Head of caudate nucleus (tissue), 42 donors: Measurements from ENCODE around the gene TRPC4AP.

Source experiments
- DNase-seq, 42 donors: peaks; one replicate each; pipeline versions ENCODE4 v3.0.0 to v3.0.0-alpha.2; 2020 to 2021; ENCODE audit warnings: mixed read lengths in 7 of 42
- intact Hi-C: fragments of 100-400 bp; cut with DNase I; formaldehyde crosslinking; loops from one replicate; pipeline ENCODE4 v1.15.0; 2022

TRPC4AP gene

GRCh38 chr20:34982270-34983088, 110.1 kb downstream of the TRPC4AP start:
- intact Hi-C loops: no loop called here

DNA sequence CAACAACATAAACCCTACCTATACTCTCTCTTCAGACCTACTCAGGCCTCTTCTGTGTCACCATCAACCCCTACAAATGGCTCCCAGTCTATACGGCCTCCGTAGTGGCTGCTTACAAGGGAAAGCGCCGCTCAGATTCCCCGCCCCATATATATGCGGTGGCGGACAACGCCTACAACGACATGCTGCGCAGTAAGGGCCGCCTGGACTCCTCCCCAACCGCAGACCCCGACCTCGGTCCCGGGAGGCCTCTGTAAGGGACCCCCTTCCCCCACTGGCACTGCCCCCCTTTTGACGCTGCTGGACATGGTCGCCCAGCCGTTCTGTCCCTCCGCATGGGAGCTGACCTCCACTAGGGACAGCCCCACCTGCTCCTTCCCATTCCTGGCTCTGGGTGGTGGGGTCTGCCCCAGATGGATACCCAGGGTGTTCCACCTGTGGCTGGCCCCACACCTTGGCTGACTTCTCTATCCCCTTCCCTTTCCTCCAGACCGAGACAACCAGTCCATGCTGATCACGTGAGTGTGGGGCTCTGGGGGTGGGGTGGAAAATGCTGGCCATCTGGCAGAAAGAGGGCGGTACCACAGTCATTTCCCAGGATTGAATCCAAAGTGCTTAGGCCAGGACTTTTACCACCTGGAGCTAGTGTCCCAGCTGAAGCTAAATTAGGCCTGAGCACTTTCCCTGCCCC, 111.9 kb downstream of the TRPC4AP start:
- intact Hi-C loops: no loop called here
- DNase-seq: no peak

More at GRCh38 chr20:34982270-34983088, 110.1 kb downstream of the TRPC4AP start:
- no peak for DNase-seq

DNA sequence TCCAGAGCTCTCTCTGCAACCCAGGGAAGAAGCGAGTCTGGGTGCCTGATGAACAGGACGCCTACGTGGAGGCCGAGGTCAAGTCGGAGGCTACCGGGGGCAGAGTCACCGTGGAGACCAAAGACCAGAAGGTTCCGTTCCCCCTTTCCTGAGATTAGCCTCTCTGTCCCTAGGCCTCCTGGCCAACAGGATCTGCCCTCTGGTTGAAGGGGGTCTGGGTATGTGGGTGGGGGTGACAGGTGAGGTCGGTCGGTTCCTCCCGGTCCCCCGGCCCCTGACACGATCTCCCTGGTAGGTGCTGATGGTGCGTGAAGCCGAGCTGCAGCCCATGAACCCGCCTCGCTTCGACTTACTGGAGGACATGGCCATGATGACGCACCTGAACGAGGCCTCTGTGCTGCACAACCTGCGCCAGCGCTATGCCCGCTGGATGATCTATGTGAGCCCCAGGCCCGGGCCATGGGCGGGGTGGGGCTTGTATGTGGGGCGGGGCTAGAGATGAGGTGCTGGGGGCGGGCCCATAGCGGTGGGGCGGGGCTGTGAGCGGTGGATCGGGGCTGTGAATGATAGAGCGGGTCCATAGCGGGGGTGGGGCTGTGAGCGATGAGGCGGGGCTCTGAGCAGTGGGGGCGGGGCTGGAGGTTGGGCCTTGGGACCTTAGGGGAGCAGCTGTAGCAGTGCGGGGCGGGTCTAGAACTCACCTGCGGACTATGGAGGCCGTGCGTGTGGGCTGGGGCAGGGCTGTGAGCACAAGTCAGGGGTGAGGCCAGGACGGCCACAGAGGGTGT, 113.0 kb downstream of the TRPC4AP start:
- intact Hi-C loops: no loop called here
- DNase-seq: no peak

GRCh38 chr20:34978092-34978744, 114.4 kb downstream of the TRPC4AP start:
- intact Hi-C loops: no loop called here
- no peak for DNase-seq

DNA sequence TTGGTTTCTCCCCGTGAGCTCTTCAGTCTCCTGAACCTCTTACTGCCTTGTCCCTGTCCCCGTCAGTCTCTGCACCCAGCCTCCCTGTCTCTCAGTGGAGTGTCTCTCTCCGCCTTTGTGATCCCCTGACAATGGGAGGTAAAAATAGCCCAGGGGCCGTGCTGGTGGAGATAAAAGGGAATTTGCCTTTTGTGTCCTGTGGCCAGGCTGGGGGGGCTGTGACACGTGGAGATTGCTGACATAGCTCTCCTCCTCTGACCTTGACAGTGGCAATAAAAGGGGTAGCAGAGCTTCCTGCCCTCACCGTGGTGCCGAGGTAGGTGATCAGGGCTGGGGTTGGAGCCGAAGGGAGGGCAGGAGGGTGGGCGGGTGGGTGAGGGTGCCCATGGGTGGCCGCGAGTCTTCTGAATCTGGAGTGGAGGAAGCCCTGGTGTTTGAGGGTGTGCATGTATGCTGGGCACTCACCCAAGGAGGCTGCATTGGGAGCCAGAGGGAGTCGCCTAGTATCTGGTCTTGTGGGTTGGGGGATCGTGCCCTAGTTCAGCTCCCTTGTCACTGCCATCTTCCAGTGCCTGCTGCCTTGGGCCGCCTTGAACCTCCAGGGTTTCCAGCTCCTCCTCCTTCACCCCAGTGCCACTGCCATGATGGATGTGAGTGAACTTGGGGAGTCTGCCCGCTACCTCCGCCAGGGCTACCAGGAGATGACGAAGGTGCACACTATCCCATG, 115.1 kb downstream of the TRPC4AP start:
- intact Hi-C loops: no loop called here
- DNase-seq: no peak

DNA sequence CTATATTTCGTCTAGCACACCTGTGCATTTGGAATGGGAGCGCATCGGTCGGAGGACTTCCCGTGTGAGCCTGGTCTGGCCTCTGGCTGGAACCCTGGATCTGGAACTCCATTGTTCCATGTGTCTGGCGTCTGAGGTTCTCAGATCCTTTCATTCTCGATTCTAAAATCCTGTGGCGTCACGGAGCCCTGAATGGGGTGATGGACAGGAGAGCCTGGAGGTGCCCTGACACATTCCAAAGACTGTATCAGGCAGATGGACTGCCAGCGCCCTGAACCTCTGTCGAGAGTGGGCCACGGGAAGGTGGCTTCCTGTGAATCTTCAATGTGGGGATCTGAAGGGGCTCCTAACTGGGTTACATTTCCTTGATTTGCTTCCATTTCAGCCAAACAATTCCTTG, 116.3 kb downstream of the TRPC4AP start:
- DNase-seq: no peak
- intact Hi-C loops: no loop called here

- no peak for DNase-seq
- intact Hi-C loops: no loop called here
Measured at GRCh38 chr20:34974246-34974645, 118.4 kb downstream of the TRPC4AP start.

DNA sequence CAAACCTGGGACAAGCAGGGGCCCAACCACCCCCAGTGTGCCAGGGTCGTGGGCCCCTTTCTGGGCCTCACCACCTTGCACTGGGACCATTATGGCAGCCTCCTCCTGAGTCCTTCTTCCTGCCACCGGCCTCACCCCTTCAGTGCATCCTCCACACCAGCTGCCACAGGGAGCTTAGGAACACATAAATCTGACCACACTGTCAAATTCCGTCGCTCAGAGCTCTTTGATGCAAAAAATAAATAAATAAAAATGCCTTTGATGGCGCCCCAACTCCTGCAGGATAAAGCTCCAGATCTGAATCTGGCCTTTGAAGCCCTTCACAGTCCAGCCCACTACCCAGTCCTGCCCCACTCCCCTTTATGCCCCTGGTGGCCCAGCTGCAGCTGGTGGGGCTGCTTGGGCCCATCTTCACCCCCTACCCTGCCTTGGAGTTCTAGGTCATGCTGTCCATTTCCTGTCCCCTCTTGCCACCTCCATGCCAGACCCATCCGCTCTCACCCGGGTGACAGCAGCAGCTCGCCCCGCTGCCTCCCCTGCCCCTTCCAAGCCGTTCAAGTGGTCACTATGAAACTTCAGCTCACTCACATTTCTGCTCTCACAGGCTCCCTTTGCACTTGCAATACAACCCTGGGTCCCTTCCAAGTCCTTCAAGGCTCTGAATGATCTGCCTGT, 120.9 kb downstream of the TRPC4AP start:
- peak in 1 of 42 donors; percentile 7 for DNase-seq
- intact Hi-C loops: no loop called here

GRCh38 chr20:34970846-34971560, 121.6 kb downstream of the TRPC4AP start:
- intact Hi-C loops: no loop called here
- DNase-seq: peak in 5 of 42 donors; percentile 15 to 59 (median 36)

DNA sequence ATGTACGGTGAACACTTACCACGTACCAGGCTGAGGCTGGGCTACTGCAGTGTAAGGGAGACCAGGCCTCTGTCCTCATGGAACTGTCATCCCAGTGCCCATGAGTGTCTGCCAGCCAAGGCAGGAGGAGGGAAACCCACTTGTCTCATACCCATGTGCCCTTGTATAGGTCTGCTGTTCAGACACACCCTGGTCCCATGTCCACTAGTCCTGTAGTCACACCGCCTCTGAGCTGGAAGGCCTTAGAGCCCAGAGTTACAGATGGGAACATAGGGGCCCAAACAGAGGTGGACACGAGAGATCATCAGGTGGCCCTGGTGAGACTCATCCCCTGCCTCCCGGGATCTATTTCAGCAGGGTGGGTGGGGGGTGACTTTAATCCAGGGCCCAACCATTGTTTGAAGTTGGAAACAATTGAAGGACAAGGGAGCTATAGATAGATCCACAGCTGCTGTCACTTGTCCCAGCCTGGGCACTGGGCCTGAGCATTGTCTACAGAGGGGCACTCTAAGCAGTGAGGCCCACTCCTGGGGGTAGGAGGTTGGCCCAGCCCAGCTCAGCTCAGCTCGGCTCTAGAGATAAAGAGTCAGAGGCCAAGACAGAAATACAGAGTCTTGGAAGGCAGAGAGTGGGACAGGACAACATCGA, 122.3 kb downstream of the TRPC4AP start:
- DNase-seq: peak; percentile 43 to 91 (median 78)
- intact Hi-C loops: no loop called here

DNA sequence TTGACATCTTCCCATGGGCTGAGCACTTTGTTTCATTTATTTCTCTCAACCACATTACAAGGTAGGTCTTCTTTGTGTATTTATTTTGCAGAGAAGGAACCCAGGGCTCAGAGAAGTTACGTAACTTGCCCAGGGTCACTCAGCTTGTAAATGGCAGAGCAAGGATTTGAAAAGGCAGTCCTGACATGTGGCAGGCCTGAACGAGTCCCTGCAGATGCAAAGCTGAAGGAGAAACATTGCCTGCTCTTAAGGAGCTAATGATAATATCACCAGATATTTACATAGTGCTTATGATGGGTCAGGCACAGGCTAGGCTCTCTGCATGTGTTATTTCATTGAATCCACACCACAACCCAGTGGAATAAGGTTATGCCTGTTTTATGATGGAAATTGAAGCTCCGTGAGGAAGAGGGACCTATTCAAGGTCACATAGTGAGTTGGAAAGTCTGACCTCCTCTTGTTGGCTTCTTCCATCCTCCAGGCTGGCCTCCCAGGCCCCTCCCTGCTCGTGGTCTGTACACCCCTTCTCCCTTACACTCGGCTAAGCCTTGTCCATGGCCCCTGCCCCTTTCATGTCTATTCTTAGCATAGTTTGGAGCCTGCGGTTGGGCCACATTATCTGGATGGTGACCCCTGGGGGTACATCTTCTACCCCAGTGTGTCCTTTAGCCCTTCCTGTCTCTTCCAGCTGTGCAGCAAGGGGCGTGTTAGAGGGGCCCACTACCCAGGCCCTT, 124.4 kb downstream of the TRPC4AP start:
- no peak for DNase-seq
- intact Hi-C loops: no loop called here

DNA sequence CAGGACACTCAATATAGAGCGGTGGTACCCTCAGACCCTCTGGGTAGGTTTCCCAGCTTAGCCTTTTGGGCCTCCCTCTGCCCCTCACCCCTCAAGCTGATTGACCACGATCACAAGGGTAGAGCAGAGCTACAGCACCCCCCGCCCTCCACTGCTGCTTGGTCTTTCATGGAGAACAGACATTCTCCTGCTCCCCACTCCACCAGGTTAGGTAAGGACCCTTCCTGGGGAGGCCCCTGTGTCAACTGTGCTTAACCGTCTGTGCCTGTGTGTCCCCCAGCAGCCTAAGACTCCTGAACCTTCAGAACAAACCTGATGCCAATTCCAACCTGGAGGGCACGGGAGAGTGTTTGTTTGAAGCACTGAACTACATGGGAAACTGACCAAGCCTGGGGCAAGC, 125.2 kb downstream of the TRPC4AP start:
- intact Hi-C loops: no loop called here
- no peak for DNase-seq

DNA sequence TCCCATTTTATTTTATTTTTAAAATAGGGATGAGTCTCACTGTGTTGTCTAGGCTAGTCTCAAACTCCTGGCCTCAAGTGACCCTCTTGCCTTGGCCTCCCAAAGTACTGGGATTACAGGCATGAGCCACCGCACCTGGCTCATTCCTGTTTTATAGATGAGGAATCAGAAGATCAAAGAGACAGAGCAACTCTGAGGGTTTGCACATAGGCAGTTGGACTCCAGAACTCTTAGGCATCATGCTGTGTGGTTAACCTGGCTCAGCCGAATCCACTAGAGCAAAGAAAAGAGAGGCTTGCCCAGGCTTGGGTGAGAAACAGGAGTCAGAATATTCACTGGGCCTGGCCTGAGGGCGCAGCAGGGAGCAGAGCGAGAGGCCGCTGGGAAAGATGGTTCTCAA, 127.6 kb downstream of the TRPC4AP start:
- intact Hi-C loops: no loop called here
- DNase-seq: no peak

DNA sequence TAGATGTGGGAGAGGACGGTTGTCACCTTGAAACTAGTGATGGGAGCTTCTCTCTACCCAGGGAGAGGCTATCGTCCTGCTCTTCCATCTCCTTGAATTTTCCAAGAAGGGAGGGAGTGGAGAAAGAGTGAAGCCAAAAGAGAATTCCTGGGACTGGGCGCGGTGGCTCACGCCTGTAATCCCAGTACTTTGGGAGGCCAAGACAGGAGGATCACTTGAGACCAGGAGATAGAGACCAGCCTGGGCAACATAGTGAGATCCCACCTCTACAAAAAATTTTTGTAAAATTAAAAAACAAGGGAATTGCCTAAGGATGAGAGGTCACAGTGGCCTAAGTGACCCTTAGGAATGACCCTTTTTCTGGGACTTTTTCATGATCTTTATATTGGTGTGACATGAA, 128.1 kb downstream of the TRPC4AP start:
- intact Hi-C loops: no loop called here
- DNase-seq: no peak

- intact Hi-C loops: loop anchor here (5.0 kb wide), 2 partner anchors 85 to 135 kb away; partner anchors contain the start of genes GGT7 and TRPC4AP
- no peak for DNase-seq
Measured at GRCh38 chr20:34956751-34957472, 135.7 kb downstream of the TRPC4AP start.
